K562 (cell line): ENCODE results near the gene TICRR. TPM values are rescaled to one million over a fixed set of nuclear protein-coding genes. Genes with fewer than 3 reads are reported as not detected.

Experiments used
- CBX2 ChIP-seq: fragments of 200-600 bp; sonication (generic); IDR thresholded peaks from one replicate; pipeline ENCODE4 v1.6.1; 2012; ENCODE audit warnings: mild to moderate bottlenecking, low read length, inconsistent platforms; ENCODE audit not compliant: insufficient read depth, poor library complexity, severe bottlenecking
- DDX20 ChIP-seq: fragments of 450-650 bp; IDR thresholded peaks from 2 replicates; pipeline ENCODE4 v1.6.1; 2016; ENCODE audit warnings: missing genetic modification characterization, low read depth, mild to moderate bottlenecking, missing compliant biosample characterization, moderate library complexity
- ELF1 ChIP-seq: fragments of 200-800 bp; sonication (Bioruptor generic); IDR thresholded peaks from 2 replicates; pipeline ENCODE4 v1.6.1; 2016; ENCODE audit warnings: missing genetic modification characterization, missing compliant biosample characterization
- FUS ChIP-seq: fragments of 200-400 bp; formaldehyde crosslinking; optimal IDR thresholded peaks from 2 replicates; pipeline ENCODE3; 2017; ENCODE audit warnings: low read depth, low read length
- HEY1 ChIP-seq: fragments of 250-450 bp; sonication (Bioruptor Pico); IDR thresholded peaks from 2 replicates; pipeline ENCODE4 v1.5.0; 2020; ENCODE audit warnings: mild to moderate bottlenecking, moderate library complexity, borderline replicate concordance
- KLF6 ChIP-seq: fragments of 250-450 bp; sonication (Bioruptor Pico); IDR thresholded peaks from 2 replicates; pipeline ENCODE4 v1.4.0; 2020; ENCODE audit warnings: mild to moderate bottlenecking, moderate library complexity, borderline replicate concordance
- MAFG ChIP-seq: fragments of 450-650 bp; conservative IDR thresholded peaks from 2 replicates; pipeline ENCODE4 v1.6.1; 2016; ENCODE audit warnings: missing genetic modification characterization, missing compliant biosample characterization
- MCM2 ChIP-seq: fragments of 450-650 bp; IDR thresholded peaks from 2 replicates; pipeline ENCODE4 v1.6.1; 2017; ENCODE audit warnings: low read depth, mild to moderate bottlenecking
- PHB2 ChIP-seq: fragments of 450-650 bp; IDR thresholded peaks from 2 replicates; pipeline ENCODE4 v1.6.1; 2017; ENCODE audit warnings: low read depth
- RBM15 ChIP-seq: fragments of 200-400 bp; formaldehyde crosslinking; IDR thresholded peaks from 2 replicates; pipeline ENCODE4 v1.6.1; 2018; ENCODE audit warnings: mild to moderate bottlenecking, low read length, moderate library complexity; ENCODE audit not compliant: insufficient read depth
- THRAP3 ChIP-seq: fragments of 450-650 bp; IDR thresholded peaks from 2 replicates; pipeline ENCODE4 v1.6.1; 2016; ENCODE audit warnings: mild to moderate bottlenecking, inconsistent platforms, borderline replicate concordance
- ZC3H8 ChIP-seq: fragments of 450-650 bp; IDR thresholded peaks from 2 replicates; pipeline ENCODE4 v1.6.1; 2017
- ZNF217 ChIP-seq: sonication (generic); formaldehyde crosslinking; IDR thresholded peaks from 2 replicates; pipeline ENCODE4 v1.8.0; 2022; ENCODE audit warnings: mild to moderate bottlenecking, missing genetic modification reagents
- ZNF384 ChIP-seq: IDR thresholded peaks from 2 replicates; pipeline ENCODE4 v1.6.1; 2012; ENCODE audit warnings: low read depth, low read length, improper control_type of control experiment
- ZNF41 ChIP-seq: fragments of 250-450 bp; sonication (Bioruptor Pico); conservative IDR thresholded peaks from 2 replicates; pipeline ENCODE4 v1.4.0; 2020; ENCODE audit warnings: mild to moderate bottlenecking
- ZNF780A ChIP-seq: fragments of 250-450 bp; sonication (Bioruptor Pico); IDR thresholded peaks from 2 replicates; pipeline ENCODE4 v1.5.0; 2021; ENCODE audit warnings: mild to moderate bottlenecking
- polyA plus RNA-seq, 8 experiments: library from polyadenylated mRNA; depleted of rRNA in 4 of 8; stranded (reverse) in 5 of 8; unstranded in 3 of 8; fragments of >200 nt; fragmentation: Nextera tagmentation in 2 of 8; fragmentation: Illumina TruSeq in 1 of 8; extraction: Ambion mirVana in 2 of 8; extraction: Trizol in 1 of 8; gene quantifications; 2 replicates each; pipeline versions ENCODE4 v1.2.1 to v1.2.3, GENCODE V29; 2011 to 2014; ENCODE audit warnings: inconsistent platforms in 1 of 8, missing spikeins in 1 of 8
- total RNA-seq, 7 experiments: library from RNA; depleted of rRNA in 6 of 7; stranded (reverse); fragments of >200 nt in 6 of 7; fragmentation: Illumina TruSeq in 2 of 7; extraction: Trizol in 2 of 7; gene quantifications; 2 replicates each; pipeline versions ENCODE4 v1.2.1 to v1.2.3, GENCODE V29; 2011 to 2021; ENCODE audit warnings: low replicate concordance in 1 of 7
- TF ChIP-seq, protein P1 (sequence below): fragments of 250-450 bp; sonication (Bioruptor Pico); IDR thresholded peaks from 2 replicates; pipeline ENCODE4 v1.5.0; 2020; ENCODE audit warnings: mild to moderate bottlenecking, borderline replicate concordance
- TF ChIP-seq, protein P2 (sequence below): fragments of 450-650 bp; IDR thresholded peaks from 2 replicates; pipeline ENCODE4 v1.6.1; 2018; ENCODE audit not compliant: partially characterized antibody
- TF ChIP-seq, protein P3 (sequence below): sonication (generic); formaldehyde crosslinking; IDR thresholded peaks from 2 replicates; pipeline ENCODE4 v1.8.0; 2022; ENCODE audit warnings: missing genetic modification reagents, mild to moderate bottlenecking, borderline replicate concordance
- TF ChIP-seq, protein P4 (sequence below): fragments of 250-450 bp; sonication (Bioruptor Pico); IDR thresholded peaks from 2 replicates; pipeline ENCODE4 v1.8.0; 2021; ENCODE audit warnings: moderate library complexity, mild to moderate bottlenecking, inconsistent platforms

The TICRR gene
- total and polyA plus RNA-seq, 9 of the 15 experiments (the other 6 are each of a cell fraction or from before 2014, with no cell fraction given): 0.84 to 22.9 (median 13.7) TPM

DNA sequence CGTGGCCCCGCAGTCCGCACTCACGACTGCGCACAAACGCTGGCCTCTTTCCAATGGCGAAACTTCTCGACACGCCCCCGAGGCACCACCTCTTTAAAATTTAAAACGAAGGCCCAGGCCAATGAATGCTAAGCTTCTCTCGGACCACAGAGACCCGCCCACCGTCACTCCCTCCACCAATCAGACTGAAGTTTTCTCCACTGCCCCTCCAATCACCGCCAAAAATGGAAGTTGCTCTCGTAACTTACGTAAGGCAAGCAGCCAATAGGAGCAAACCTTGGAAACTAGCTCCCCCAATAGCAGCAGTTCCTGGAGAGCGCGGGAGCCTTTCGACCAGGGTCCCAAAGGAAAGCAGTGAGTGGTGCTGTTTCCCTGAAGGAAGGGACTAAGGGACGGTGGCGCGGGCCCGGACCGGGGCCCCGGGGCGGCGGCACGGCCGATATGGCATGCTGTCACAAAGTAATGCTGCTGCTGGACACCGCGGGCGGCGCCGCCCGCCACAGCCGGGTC, at the start of gene TICRR (continued):
- TF ChIP-seq FUS: no peak
- no peak for TF ChIP-seq RBM15
- no peak for TF ChIP-seq DDX20 (tag)
- TF ChIP-seq PHB2: no peak
- TF ChIP-seq ZC3H8: no peak
- TF ChIP-seq, protein P1, sequence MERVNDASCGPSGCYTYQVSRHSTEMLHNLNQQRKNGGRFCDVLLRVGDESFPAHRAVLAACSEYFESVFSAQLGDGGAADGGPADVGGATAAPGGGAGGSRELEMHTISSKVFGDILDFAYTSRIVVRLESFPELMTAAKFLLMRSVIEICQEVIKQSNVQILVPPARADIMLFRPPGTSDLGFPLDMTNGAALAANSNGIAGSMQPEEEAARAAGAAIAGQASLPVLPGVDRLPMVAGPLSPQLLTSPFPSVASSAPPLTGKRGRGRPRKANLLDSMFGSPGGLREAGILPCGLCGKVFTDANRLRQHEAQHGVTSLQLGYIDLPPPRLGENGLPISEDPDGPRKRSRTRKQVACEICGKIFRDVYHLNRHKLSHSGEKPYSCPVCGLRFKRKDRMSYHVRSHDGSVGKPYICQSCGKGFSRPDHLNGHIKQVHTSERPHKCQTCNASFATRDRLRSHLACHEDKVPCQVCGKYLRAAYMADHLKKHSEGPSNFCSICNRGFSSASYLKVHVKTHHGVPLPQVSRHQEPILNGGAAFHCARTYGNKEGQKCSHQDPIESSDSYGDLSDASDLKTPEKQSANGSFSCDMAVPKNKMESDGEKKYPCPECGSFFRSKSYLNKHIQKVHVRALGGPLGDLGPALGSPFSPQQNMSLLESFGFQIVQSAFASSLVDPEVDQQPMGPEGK: no peak
- TF ChIP-seq ZNF384: no peak
- no peak for TF ChIP-seq ZNF780A (CRISPR knock-in tag)
- TF ChIP-seq ZNF41 (CRISPR knock-in tag): no peak
- TF ChIP-seq, protein P2, sequence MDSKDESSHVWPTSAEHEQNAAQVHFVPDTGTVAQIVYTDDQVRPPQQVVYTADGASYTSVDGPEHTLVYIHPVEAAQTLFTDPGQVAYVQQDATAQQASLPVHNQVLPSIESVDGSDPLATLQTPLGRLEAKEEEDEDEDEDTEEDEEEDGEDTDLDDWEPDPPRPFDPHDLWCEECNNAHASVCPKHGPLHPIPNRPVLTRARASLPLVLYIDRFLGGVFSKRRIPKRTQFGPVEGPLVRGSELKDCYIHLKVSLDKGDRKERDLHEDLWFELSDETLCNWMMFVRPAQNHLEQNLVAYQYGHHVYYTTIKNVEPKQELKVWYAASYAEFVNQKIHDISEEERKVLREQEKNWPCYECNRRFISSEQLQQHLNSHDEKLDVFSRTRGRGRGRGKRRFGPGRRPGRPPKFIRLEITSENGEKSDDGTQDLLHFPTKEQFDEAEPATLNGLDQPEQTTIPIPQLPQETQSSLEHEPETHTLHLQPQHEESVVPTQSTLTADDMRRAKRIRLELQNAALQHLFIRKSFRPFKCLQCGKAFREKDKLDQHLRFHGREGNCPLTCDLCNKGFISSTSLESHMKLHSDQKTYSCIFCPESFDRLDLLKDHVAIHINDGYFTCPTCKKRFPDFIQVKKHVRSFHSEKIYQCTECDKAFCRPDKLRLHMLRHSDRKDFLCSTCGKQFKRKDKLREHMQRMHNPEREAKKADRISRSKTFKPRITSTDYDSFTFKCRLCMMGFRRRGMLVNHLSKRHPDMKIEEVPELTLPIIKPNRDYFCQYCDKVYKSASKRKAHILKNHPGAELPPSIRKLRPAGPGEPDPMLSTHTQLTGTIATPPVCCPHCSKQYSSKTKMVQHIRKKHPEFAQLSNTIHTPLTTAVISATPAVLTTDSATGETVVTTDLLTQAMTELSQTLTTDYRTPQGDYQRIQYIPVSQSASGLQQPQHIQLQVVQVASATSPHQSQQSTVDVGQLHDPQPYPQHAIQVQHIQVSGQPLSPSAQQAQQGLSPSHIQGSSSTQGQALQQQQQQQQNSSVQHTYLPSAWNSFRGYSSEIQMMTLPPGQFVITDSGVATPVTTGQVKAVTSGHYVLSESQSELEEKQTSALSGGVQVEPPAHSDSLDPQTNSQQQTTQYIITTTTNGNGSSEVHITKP: no peak
- no peak for TF ChIP-seq MCM2
- no peak for TF ChIP-seq ZNF217 (CRISPR knock-in tag)
- no peak for TF ChIP-seq HEY1 (CRISPR knock-in tag)
- TF ChIP-seq KLF6 (CRISPR knock-in tag): no peak
- TF ChIP-seq THRAP3: no peak
- no peak for TF ChIP-seq MAFG (tag)
- TF ChIP-seq CBX2: no peak
- TF ChIP-seq, protein P3, sequence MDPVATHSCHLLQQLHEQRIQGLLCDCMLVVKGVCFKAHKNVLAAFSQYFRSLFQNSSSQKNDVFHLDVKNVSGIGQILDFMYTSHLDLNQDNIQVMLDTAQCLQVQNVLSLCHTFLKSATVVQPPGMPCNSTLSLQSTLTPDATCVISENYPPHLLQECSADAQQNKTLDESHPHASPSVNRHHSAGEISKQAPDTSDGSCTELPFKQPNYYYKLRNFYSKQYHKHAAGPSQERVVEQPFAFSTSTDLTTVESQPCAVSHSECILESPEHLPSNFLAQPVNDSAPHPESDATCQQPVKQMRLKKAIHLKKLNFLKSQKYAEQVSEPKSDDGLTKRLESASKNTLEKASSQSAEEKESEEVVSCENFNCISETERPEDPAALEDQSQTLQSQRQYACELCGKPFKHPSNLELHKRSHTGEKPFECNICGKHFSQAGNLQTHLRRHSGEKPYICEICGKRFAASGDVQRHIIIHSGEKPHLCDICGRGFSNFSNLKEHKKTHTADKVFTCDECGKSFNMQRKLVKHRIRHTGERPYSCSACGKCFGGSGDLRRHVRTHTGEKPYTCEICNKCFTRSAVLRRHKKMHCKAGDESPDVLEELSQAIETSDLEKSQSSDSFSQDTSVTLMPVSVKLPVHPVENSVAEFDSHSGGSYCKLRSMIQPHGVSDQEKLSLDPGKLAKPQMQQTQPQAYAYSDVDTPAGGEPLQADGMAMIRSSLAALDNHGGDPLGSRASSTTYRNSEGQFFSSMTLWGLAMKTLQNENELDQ (CRISPR knock-in tag): no peak
- TF ChIP-seq ELF1 (tag): no peak
- TF ChIP-seq, protein P4, sequence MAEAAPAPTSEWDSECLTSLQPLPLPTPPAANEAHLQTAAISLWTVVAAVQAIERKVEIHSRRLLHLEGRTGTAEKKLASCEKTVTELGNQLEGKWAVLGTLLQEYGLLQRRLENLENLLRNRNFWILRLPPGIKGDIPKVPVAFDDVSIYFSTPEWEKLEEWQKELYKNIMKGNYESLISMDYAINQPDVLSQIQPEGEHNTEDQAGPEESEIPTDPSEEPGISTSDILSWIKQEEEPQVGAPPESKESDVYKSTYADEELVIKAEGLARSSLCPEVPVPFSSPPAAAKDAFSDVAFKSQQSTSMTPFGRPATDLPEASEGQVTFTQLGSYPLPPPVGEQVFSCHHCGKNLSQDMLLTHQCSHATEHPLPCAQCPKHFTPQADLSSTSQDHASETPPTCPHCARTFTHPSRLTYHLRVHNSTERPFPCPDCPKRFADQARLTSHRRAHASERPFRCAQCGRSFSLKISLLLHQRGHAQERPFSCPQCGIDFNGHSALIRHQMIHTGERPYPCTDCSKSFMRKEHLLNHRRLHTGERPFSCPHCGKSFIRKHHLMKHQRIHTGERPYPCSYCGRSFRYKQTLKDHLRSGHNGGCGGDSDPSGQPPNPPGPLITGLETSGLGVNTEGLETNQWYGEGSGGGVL (CRISPR knock-in tag): no peak
